ENCODE measurements around the gene PPIL6. TPM values are rescaled to one million over a fixed set of nuclear protein-coding genes. Genes with fewer than 3 reads are reported as not detected.

The PPIL6 gene
- total RNA-seq, 3 donors from 2014 or later = 2.6 to 16.5 (median 2.9) TPM

DNA sequence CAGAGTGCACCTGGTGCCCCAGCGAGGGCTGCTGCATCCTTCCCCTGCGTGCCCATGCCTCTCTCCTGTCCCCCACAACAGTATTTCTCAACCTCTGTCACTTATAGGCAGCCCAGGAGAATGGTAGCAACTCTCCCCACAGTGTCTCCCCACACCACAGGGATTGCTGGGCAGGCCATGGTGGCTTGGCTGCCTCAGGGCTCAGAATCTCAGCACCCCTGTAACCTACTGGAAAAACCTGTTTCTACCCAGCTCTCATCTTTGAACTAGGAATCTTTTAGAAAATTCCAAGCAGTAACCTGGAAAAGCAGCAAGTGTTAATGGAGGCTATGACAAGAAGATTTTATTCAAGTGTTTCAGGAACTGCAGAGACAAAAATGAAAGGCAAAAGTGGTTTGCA is 96.2 kb downstream of the PPIL6 start:
- no peaks in the 10 kb centered on the region for H3K36me3 ChIP-seq
- intact Hi-C loops (cut with DNase I; ENCODE audit: low total_unique reads) = loop anchor here (2.0 kb wide), 1 partner anchor 71 kb away; no protein-coding TSS in a partner anchor
- no peaks in the 10 kb centered on the region for H3K9me3 ChIP-seq
- H3K4me3 ChIP-seq = no peak overlapping the region
- no peaks in the 10 kb centered on the region for H3K27me3 ChIP-seq
- no peak for DNase-seq (ENCODE audit: low spot score in 2 of 2)
- TF ChIP-seq POLR2A (IDR thresholded peaks at IDR 0.05) (no peak), CTCF (IDR thresholded peaks at IDR 0.05) (no peak), POLR2AphosphoS5 (IDR thresholded peaks at IDR 0.05) (no peak)
- H3K27ac ChIP-seq = peak overlapping the region; percentile 51 to 70
- H3K4me1 ChIP-seq = peaks cover 0 to 5% of the 10 kb centered on the region in 2 donors

DNA sequence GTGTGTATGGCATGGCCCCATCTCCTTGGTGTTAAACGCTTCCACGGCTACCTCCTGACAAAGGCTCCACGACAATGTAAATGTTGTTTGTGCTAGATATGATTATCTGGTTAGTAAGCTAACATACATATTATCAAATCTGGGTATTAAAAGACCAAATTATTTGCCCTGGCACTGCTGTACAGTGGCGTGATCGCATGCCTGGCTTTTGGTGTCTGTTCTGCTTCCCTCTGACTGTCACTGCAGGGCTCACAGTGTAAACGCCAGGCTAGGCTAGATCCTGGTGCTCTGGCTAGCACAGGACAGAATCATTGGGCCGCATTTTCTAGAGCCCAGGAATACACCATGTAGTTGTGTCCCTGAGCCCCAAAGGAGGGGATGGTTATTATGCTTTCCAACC is 96.9 kb downstream of the PPIL6 start:
- H3K36me3 ChIP-seq = no peaks in the 10 kb centered on the region
- H3K9me3 ChIP-seq = no peaks in the 10 kb centered on the region
- H3K4me1 ChIP-seq = peaks cover 0 to 5% of the 10 kb centered on the region in 2 donors
- no peak for TF ChIP-seq POLR2A (IDR thresholded peaks at IDR 0.05)
- no peak for DNase-seq (ENCODE audit: low spot score in 2 of 2)
- intact Hi-C loops (cut with DNase I; ENCODE audit: low total_unique reads) = no loop called here
- H3K27ac ChIP-seq = peak overlapping the region; percentile 51 to 70
- H3K27me3 ChIP-seq = no peaks in the 10 kb centered on the region
- H3K4me3 ChIP-seq = no peak overlapping the region

DNA sequence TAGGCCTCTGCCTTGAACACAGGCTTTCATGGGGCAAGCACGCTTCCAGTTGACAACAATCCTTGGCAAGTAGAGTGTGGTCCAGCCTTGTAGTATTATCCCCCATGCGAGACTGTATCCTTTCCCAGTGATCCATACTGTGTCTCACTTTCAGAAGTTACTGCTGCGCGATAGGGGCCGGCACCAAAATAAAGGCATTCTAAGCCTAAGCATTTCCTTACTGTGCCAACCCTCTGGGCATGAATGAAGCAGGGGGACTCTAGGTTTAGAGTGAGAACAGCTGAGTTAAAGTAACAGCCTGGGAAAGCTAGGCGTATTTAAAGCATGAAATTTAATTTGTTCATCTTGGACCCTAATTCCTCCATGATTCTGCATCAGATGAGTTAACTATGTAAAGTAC is 97.5 kb downstream of the PPIL6 start:
- no peaks in the 10 kb centered on the region for H3K27me3 ChIP-seq
- H3K9me3 ChIP-seq = no peaks in the 10 kb centered on the region
- TF ChIP-seq POLR2AphosphoS5 (IDR thresholded peaks at IDR 0.05) (no peak), CTCF (IDR thresholded peaks at IDR 0.05) (no peak), POLR2A (IDR thresholded peaks at IDR 0.05) (no peak)
- H3K4me3 ChIP-seq = no peak overlapping the region
- peaks cover 0 to 5% of the 10 kb centered on the region in 2 donors for H3K4me1 ChIP-seq
- no peaks in the 10 kb centered on the region for H3K36me3 ChIP-seq
- DNase-seq (ENCODE audit: low spot score in 2 of 2) = no peak
- intact Hi-C loops (cut with DNase I; ENCODE audit: low total_unique reads) = no loop called here
- peak overlapping the region; percentile 20 to 59 for H3K27ac ChIP-seq

DNA sequence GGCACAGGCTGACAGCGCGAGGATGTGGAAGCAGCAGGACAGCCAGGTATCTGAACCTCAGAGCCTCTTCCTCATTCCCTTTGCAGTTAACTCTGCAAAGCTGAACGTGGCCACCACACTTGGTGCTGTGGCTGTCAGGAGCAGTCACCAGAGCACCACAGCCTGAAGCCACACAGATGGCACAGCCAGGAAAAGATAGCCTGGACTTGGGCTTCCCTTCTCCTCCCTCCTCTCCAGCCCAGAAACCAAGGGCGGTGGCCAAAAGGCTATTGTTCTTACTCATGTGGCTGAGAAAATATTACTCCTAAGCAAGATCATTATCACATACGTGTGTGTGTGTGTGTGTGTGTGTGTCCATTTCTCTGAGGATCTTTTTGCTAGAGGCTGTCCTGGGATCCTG is 97.9 kb downstream of the PPIL6 start:
- Histone ChIP-seq H3K36me3 (no peaks in the 10 kb centered on the region), H3K27ac (peak overlapping the region; percentile 20 to 59), H3K27me3 (no peaks in the 10 kb centered on the region), H3K4me1 (peaks cover 0 to 5% of the 10 kb centered on the region in 2 donors), H3K4me3 (no peak overlapping the region), H3K9me3 (no peaks in the 10 kb centered on the region)
- no peak for DNase-seq (ENCODE audit: low spot score in 2 of 2)
- intact Hi-C loops (cut with DNase I; ENCODE audit: low total_unique reads) = no loop called here
- TF ChIP-seq POLR2A (IDR thresholded peaks at IDR 0.05) = no peak
- no peak for TF ChIP-seq POLR2AphosphoS5 (IDR thresholded peaks at IDR 0.05)
- TF ChIP-seq CTCF (IDR thresholded peaks at IDR 0.05) = no peak

DNA sequence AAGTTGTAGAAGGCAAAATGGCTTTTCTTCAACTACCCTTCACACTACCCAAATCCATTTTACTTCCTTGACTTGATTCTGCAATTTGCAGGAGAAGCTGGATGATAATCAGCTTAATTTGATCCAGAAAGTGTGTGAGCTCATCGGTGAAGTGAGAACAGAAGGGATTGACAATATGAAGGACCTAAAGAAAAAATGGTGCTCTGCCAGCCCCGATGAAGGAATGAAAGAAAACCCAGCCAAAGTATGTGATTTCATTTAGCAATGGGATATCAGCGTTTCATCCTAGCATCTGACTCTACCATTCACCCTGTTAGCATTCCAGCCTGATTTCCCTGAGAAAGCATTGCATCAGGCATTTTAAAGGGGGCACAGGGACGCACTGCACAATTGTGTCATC is 99.6 kb downstream of the PPIL6 start:
- Histone ChIP-seq H3K9me3 (no peaks in the 10 kb centered on the region), H3K36me3 (no peaks in the 10 kb centered on the region), H3K27me3 (no peaks in the 10 kb centered on the region), H3K27ac (no peak overlapping the region), H3K4me3 (no peak overlapping the region), H3K4me1 (peaks cover 0 to 5% of the 10 kb centered on the region in 2 donors)
- no peak for DNase-seq (ENCODE audit: low spot score in 2 of 2)
- TF ChIP-seq POLR2AphosphoS5 (IDR thresholded peaks at IDR 0.05) (no peak), POLR2A (IDR thresholded peaks at IDR 0.05) (no peak), CTCF (IDR thresholded peaks at IDR 0.05) (no peak)
- intact Hi-C loops (cut with DNase I; ENCODE audit: low total_unique reads) = no loop called here

Other genes with a start within 250 kb of the PPIL6 start
- gene CD164, start 58.2 kb downstream of the PPIL6 start, total RNA-seq = 100 to 1,000 TPM; 186 to 302 (median 238) TPM
- gene SMPD2, start 96 bp upstream of the PPIL6 start, total RNA-seq = 10 to 100 TPM in 2 of 3 donors, 1 to 10 TPM in 1; 8.5 to 26.2 (median 12.1) TPM
- 10 to 100 TPM; 23.6 to 29.8 (median 25.5) TPM for gene MICAL1, start 15.1 kb upstream of the PPIL6 start, total RNA-seq
- 10 to 100 TPM in 1 of 3 donors, 1 to 10 TPM in 2; 9.1 to 13.8 (median 9.8) TPM for gene ZBTB24, start 42.6 kb upstream of the PPIL6 start, total RNA-seq